ENCODE data around the gene SPTB. TPM values are rescaled to one million over a fixed set of nuclear protein-coding genes. Genes with fewer than 3 reads are reported as not detected.

Gene SPTB
- 100 to 1,000 TPM; 123 to 554 (median 266) TPM for total RNA-seq

DNA sequence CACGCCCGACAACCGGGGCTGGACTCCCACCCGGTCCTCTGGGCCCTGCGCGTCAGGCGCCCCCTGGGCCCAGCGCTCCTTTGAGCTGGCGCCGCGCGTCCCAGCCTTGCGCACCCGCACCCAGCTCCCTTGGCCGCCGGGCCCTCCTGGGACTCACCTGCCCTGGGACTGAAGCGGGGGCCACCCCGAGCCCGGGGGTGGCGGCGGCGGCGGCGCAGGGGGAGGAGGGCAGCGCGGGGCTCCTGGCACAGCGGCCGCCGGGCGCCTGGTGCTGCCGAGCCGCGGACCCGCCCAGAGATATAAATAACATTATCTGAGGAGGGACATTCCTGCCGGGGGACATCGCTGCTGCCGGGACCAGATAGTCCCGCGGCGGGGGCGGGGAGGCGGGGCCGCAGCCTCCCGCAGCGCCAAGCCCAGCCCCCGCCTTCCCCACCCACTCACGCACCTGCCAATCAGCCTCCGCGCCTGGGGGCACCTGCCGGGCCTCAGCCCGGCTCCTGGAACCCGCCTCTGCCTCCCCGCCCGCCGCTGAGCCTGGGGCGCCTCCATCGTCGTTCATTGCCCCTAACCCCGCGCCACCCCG is at the start of gene SPTB:
Gene SPTB, minus strand, starts transcription at position 273 of the 586 bp plus-strand sequence. CDS start 56,813 bp downstream, outside the sequence.
- Histone ChIP-seq H3K27ac (peak within 1 kb of the TSS; percentile 98 to 100 (median 98)), H3K36me3 (no peaks in the 10 kb centered on the region), H3K9me3 (no peaks in the 10 kb centered on the region), H3K4me3 (peak within 1 kb of the TSS; percentile 73 to 84 (median 75)), H3K4me1 (peaks cover 27 to 45% of the 10 kb centered on the region in 2 donors), H3K27me3 (peaks cover 0 to 2% (median 0%) of the 10 kb centered on the region in 3 donors)
- TF ChIP-seq POLR2A (IDR thresholded peaks at IDR 0.05) (peak; percentile 90 to 93), CTCF (IDR thresholded peaks at IDR 0.05 in 4 of 5, conservative IDR thresholded peaks at IDR 0.05 in 1 of 5) (no peak)
- in situ Hi-C loops (cut with MboI; ENCODE audit: low sequenced_read_pairs in 4 of 4) (loop anchor here in 2 of 4 donors (5.0 to 10.0 kb wide), 3 partner anchors 37 to 205 kb away; no protein-coding TSS in a partner anchor), intact Hi-C loops (cut with DNase I; ENCODE audit: low total_unique reads) (loop anchor here (1.0 kb wide), 2 partner anchors 37 to 53 kb away; no protein-coding TSS in a partner anchor)
- DNase-seq (peak; percentile 83 to 88), ATAC-seq (peak; percentile 72 to 76)

GRCh38 chr14:64929014-64929359 is 49.3 kb upstream of the SPTB start:
- Histone ChIP-seq H3K9me3 (no peaks in the 10 kb centered on the region), H3K27me3 (no peaks in the 10 kb centered on the region), H3K4me1 (peaks cover 22 to 44% of the 10 kb centered on the region in 2 donors), H3K27ac (peak overlapping the region in 1 of 4 donors; percentile 65), H3K36me3 (peaks cover 0 to 65% of the 10 kb centered on the region in 2 donors), H3K4me3 (no peak overlapping the region)
- in situ Hi-C loops (cut with MboI; ENCODE audit: low sequenced_read_pairs in 4 of 4) (no loop called here), intact Hi-C loops (cut with DNase I; ENCODE audit: low total_unique reads) (no loop called here)
- no peak for DNase-seq
- TF ChIP-seq CTCF (IDR thresholded peaks at IDR 0.05 in 4 of 5, conservative IDR thresholded peaks at IDR 0.05 in 1 of 5) (no peak), POLR2A (IDR thresholded peaks at IDR 0.05) (no peak)
- no peak for ATAC-seq

- Histone ChIP-seq H3K4me3 (no peak overlapping the region), H3K36me3 (peaks cover 0 to 67% of the 10 kb centered on the region in 2 donors), H3K9me3 (no peaks in the 10 kb centered on the region), H3K4me1 (peaks cover 19 to 38% of the 10 kb centered on the region in 2 donors), H3K27me3 (no peaks in the 10 kb centered on the region), H3K27ac (no peak overlapping the region)
- in situ Hi-C loops (cut with MboI; ENCODE audit: low sequenced_read_pairs in 4 of 4) (no loop called here), intact Hi-C loops (cut with DNase I; ENCODE audit: low total_unique reads) (no loop called here)
- no peak for TF ChIP-seq POLR2A (IDR thresholded peaks at IDR 0.05)
- TF ChIP-seq CTCF (IDR thresholded peaks at IDR 0.05 in 4 of 5, conservative IDR thresholded peaks at IDR 0.05 in 1 of 5): no peak
- DNase-seq (no peak), ATAC-seq (no peak)
Observed at GRCh38 chr14:64928239-64929013, 48.7 kb upstream of the SPTB start.

DNA sequence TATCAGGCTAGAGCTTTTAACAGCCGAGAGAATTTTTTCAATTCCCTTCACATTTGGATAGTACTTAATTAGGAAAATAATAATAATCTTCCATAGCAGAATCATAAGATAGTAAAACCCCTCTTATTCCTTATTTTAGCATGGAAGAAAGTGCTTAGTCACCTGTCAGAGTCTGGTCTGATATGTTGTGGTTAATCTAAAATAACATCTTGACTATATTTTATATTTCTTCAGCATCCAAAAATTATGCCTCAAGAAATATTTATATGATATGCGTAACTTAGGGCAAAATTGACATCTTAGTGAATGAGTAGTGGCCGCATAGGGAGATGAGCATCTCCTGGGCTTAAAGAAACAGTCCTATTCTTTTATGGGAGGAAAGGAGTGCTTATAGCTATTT is 47.3 kb upstream of the SPTB start:
- TF ChIP-seq POLR2A (IDR thresholded peaks at IDR 0.05) (no peak), CTCF (IDR thresholded peaks at IDR 0.05 in 4 of 5, conservative IDR thresholded peaks at IDR 0.05 in 1 of 5) (no peak)
- H3K4me1 ChIP-seq: peaks cover 19 to 38% of the 10 kb centered on the region in 2 donors
- no peaks in the 10 kb centered on the region for H3K27me3 ChIP-seq
- DNase-seq: no peak
- in situ Hi-C loops (cut with MboI; ENCODE audit: low sequenced_read_pairs in 4 of 4) (no loop called here), intact Hi-C loops (cut with DNase I; ENCODE audit: low total_unique reads) (no loop called here)
- H3K9me3 ChIP-seq: no peaks in the 10 kb centered on the region
- ATAC-seq: no peak
- H3K27ac ChIP-seq: peak overlapping the region; percentile 3 to 65 (median 32)
- H3K4me3 ChIP-seq: no peak overlapping the region
- H3K36me3 ChIP-seq: peaks cover 0 to 58% of the 10 kb centered on the region in 2 donors
